ENCODE data around the gene STK38L.

GRCh38 chr12:27324530-27324929 is 80.4 kb downstream of the STK38L start:
- TF ChIP-seq CTCF (IDR thresholded peaks at IDR 0.05) (no peak), POLR2AphosphoS5 (IDR thresholded peaks at IDR 0.05; ENCODE audit: low read depth, low read length) (no peak)
